ENCODE data around the gene KATNAL2. TPM values are rescaled to one million over a fixed set of nuclear protein-coding genes. Genes with fewer than 3 reads are reported as not detected.

The KATNAL2 gene
- total RNA-seq, 1 donor from 2014 or later, result 5.2 TPM

DNA sequence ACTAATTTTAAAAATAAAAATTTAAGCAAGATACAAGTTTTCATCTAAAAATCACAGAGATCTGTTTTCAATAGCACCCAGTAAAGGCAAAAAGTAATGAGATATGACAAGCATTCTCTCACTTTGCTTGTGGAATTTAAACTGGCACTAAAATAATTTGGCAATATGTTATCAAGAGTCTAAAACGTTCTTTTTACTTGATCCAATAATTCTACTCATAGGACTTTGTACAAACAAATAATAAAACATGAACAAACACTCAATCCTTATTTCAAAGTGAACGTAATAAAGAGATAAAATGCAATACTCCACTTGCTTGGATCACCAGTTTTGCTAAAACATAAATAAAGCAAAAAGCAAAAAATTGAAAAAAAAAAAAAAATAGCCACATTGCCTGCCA lies 30.5 kb upstream of the KATNAL2 start:
- Histone ChIP-seq H3K27me3 (no peaks in the 10 kb centered on the region), H3K9me3 (peaks cover 8% of the 10 kb centered on the region), H3K36me3 (peaks cover 0 to 18% of the 10 kb centered on the region in 2 donors), H3K4me3 (no peak overlapping the region), H3K27ac (no peak overlapping the region), H3K4me1 (no peaks in the 10 kb centered on the region)
- no peak for TF ChIP-seq POLR2A (IDR thresholded peaks at IDR 0.05)
- no peak for TF ChIP-seq POLR2AphosphoS5 (IDR thresholded peaks at IDR 0.05; ENCODE audit: insufficient read depth in 1 of 2, low read depth in 1 of 2)
- TF ChIP-seq, protein P1, sequence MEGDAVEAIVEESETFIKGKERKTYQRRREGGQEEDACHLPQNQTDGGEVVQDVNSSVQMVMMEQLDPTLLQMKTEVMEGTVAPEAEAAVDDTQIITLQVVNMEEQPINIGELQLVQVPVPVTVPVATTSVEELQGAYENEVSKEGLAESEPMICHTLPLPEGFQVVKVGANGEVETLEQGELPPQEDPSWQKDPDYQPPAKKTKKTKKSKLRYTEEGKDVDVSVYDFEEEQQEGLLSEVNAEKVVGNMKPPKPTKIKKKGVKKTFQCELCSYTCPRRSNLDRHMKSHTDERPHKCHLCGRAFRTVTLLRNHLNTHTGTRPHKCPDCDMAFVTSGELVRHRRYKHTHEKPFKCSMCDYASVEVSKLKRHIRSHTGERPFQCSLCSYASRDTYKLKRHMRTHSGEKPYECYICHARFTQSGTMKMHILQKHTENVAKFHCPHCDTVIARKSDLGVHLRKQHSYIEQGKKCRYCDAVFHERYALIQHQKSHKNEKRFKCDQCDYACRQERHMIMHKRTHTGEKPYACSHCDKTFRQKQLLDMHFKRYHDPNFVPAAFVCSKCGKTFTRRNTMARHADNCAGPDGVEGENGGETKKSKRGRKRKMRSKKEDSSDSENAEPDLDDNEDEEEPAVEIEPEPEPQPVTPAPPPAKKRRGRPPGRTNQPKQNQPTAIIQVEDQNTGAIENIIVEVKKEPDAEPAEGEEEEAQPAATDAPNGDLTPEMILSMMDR (IDR thresholded peaks at IDR 0.05), result no peak
- intact Hi-C loops (cut with DNase I), result no loop called here
- no peak for DNase-seq (ENCODE audit: extremely low spot score in 2 of 2)

DNA sequence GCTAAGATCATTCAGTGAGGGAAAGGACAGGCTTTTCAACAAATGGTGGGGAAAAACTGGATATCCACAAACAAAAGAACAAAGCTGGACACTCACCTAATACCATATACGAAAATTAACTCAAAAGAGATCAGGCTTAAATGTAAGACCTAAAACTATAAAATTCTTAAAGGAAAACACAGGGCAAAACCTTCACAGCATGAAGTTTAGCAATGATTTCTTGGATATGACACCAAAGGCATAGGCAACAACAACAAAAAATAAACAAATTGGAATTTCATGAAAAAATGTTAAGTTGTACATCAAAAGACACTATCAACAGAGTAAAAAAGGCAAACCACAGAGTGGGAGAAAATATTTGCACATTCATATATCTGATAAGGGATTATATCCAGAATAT lies 28.4 kb upstream of the KATNAL2 start:
- H3K4me1 ChIP-seq, result no peaks in the 10 kb centered on the region
- TF ChIP-seq, protein P1 (IDR thresholded peaks at IDR 0.05), result no peak
- TF ChIP-seq POLR2A (IDR thresholded peaks at IDR 0.05) (no peak), POLR2AphosphoS5 (IDR thresholded peaks at IDR 0.05; ENCODE audit: insufficient read depth in 1 of 2, low read depth in 1 of 2) (no peak)
- intact Hi-C loops (cut with DNase I), result no loop called here
- peaks cover 8% of the 10 kb centered on the region for H3K9me3 ChIP-seq
- DNase-seq (ENCODE audit: extremely low spot score in 2 of 2), result no peak
- no peaks in the 10 kb centered on the region for H3K27me3 ChIP-seq
- H3K4me3 ChIP-seq, result no peak overlapping the region
- H3K27ac ChIP-seq, result no peak overlapping the region
- peaks cover 0 to 18% of the 10 kb centered on the region in 2 donors for H3K36me3 ChIP-seq

DNA sequence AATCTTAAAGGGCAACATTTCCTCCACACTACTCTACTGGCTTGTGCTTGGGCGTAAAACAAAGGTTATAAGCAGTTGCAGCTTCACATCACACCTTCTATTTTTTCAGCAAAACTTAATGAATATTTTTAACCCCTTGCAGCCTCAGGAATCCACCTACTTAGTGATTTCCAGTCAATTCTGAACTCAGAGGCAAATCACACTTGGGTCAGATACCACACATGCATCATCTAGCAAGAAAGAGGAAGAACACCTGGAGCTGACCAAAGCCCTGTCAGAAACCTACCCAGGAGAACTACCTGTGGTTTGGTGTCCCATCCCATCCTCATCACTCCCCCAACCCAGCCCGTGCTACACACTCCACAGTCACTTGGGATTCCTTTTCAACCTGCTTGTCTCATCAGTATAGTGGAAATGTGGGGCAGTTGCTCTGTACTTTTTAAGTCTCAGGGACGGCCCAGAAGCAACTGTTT lies 25.6 kb upstream of the KATNAL2 start:
- H3K27me3 ChIP-seq, result no peaks in the 10 kb centered on the region
- TF ChIP-seq POLR2A (IDR thresholded peaks at IDR 0.05) (no peak), POLR2AphosphoS5 (IDR thresholded peaks at IDR 0.05; ENCODE audit: insufficient read depth in 1 of 2, low read depth in 1 of 2) (no peak)
- TF ChIP-seq, protein P1 (IDR thresholded peaks at IDR 0.05), result no peak
- intact Hi-C loops (cut with DNase I), result no loop called here
- H3K27ac ChIP-seq, result no peak overlapping the region
- no peak overlapping the region for H3K4me3 ChIP-seq
- no peak for DNase-seq (ENCODE audit: extremely low spot score in 2 of 2)
- peaks cover 1% of the 10 kb centered on the region for H3K4me1 ChIP-seq
- peaks cover 8% of the 10 kb centered on the region for H3K9me3 ChIP-seq
- peaks cover 0 to 18% of the 10 kb centered on the region in 2 donors for H3K36me3 ChIP-seq

DNA sequence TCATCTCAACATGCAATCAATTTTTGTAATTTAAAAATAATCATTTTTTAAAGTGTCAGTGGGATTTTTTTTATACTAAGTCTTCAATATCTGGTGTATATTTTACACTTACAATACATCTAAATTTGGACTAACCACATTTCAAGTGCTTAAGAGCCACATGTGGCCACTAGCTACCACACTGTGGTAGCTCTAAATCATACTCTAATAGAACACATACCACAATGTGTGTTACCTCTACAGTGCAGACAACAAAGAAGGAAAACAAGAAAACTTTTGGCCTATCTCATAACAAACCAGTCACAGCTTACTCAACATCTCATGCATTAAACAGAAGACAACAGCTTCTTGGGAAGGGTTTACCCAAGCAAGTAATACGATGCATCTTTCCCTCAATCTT lies 24.6 kb upstream of the KATNAL2 start:
- H3K9me3 ChIP-seq, result peaks cover 8% of the 10 kb centered on the region
- intact Hi-C loops (cut with DNase I), result no loop called here
- no peak overlapping the region for H3K27ac ChIP-seq
- peaks cover 0 to 18% of the 10 kb centered on the region in 2 donors for H3K36me3 ChIP-seq
- H3K27me3 ChIP-seq, result no peaks in the 10 kb centered on the region
- TF ChIP-seq POLR2AphosphoS5 (IDR thresholded peaks at IDR 0.05; ENCODE audit: insufficient read depth in 1 of 2, low read depth in 1 of 2) (no peak), POLR2A (IDR thresholded peaks at IDR 0.05) (no peak)
- DNase-seq (ENCODE audit: extremely low spot score in 2 of 2), result no peak
- peaks cover 6% of the 10 kb centered on the region for H3K4me1 ChIP-seq
- no peak overlapping the region for H3K4me3 ChIP-seq

DNA sequence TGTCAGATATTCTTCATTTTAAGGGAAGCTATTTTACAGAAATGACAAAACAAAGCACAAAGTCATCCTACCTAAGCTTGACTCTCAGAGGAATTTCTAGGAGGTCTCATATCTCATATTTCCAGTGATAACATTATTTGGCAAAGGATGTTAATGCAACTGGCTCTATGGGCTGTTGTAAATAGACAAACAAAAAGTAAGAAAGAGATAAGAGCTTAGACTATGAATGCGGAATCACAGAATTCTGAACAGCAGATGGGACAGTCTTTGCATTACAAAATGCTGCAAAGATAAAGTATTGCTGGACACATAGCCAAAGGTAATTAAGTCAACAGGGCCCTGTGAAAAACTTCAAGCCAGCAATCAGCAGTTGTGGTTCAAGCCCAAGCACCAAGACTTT lies 24.0 kb upstream of the KATNAL2 start:
- Histone ChIP-seq H3K36me3 (peaks cover 0 to 13% of the 10 kb centered on the region in 2 donors), H3K4me3 (no peak overlapping the region), H3K27me3 (no peaks in the 10 kb centered on the region), H3K4me1 (peaks cover 6% of the 10 kb centered on the region), H3K9me3 (peaks cover 8% of the 10 kb centered on the region), H3K27ac (no peak overlapping the region)
- DNase-seq (ENCODE audit: extremely low spot score in 2 of 2), result no peak
- intact Hi-C loops (cut with DNase I), result no loop called here
- TF ChIP-seq POLR2A (IDR thresholded peaks at IDR 0.05) (no peak), POLR2AphosphoS5 (IDR thresholded peaks at IDR 0.05; ENCODE audit: insufficient read depth in 1 of 2, low read depth in 1 of 2) (no peak)
- TF ChIP-seq, protein P1 (IDR thresholded peaks at IDR 0.05), result no peak
